SK-N-SH treated with all-trans-retinoic acid at 6 μM for 48 hours (cell line): ENCODE measurements around the gene SUPT4H1.

Source experiments
- ARNTL ChIP-seq: fragments of 450-650 bp; formaldehyde crosslinking; IDR thresholded peaks from 2 replicates; pipeline ENCODE4 v1.5.0; 2020; ENCODE audit warnings: low read depth, mild to moderate bottlenecking, moderate library complexity, borderline replicate concordance
- GLIS3 ChIP-seq: fragments of 250-450 bp; sonication (Bioruptor Pico); IDR thresholded peaks from 2 replicates; pipeline ENCODE4 v1.5.0; 2020; ENCODE audit warnings: mild to moderate bottlenecking, moderate library complexity
- OSR1 ChIP-seq: fragments of 250-450 bp; sonication (Bioruptor Pico); IDR thresholded peaks from 2 replicates; pipeline ENCODE4 v1.8.0; 2022; ENCODE audit warnings: moderate library complexity, mild to moderate bottlenecking, inconsistent platforms
- ZNF565 ChIP-seq: fragments of 450-650 bp; formaldehyde crosslinking; conservative IDR thresholded peaks from 2 replicates; pipeline ENCODE4 v1.5.0; 2020; ENCODE audit warnings: low read depth, mild to moderate bottlenecking, moderate library complexity
- ZNF8 ChIP-seq: fragments of 450-650 bp; formaldehyde crosslinking; IDR thresholded peaks from 2 replicates; pipeline ENCODE4 v1.5.0; 2020; ENCODE audit warnings: mild to moderate bottlenecking, moderate library complexity

DNA sequence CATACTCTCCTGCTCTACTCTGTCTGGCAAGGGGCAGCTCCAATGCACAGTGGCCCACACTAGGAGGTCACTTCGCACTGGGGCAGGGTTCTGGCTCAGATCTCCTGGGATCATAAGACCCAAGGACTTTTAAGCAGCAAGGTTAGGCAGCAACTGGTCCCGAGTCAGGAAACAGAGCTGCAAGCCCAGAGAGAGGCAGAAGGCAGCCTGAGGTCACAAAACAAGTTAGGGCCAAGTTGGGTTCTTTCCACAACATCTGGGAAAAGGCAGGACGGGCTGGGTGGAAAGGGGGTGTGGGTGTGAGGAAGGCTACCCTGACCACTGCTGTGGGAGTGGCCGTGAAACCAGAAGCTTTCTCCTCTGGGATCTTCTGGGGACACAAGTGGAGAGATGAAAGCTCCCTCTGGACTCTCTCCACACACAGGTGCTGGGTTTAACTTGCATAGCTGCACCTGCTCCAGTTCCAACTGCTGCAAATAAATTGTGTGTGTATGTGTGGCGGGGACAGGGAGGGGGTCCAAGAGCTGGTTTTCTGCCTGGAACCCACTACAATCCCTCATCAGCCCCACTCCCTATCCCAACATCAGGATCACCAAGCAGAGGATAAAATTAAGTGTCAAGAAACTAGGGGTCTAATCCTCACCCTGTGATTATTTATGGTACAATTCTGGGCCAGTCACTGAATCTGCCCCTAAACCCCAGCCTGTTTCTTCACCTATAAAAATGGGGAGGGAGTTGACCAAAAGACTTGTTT, 15.4 kb downstream of the SUPT4H1 start:
- TF ChIP-seq ZNF8, result no peak
- TF ChIP-seq ARNTL (CRISPR knock-in tag), result no peak
- no peak for TF ChIP-seq ZNF565
- no peak for TF ChIP-seq GLIS3
- TF ChIP-seq OSR1 (CRISPR knock-in tag), result no peak
